KBM-7 (cell line): ENCODE measurements around the gene SCAF1.

Experiments
- DNase-seq: peaks from one replicate; pipeline ENCODE4 v3.0.0-alpha.2; 2015
- in situ Hi-C: fragments of 300-500 bp; cut with MboI; formaldehyde crosslinking; loops from 2 replicates; pipeline ENCODE4 v1.14.3; 2020; ENCODE audit warnings: low sequenced_read_pairs, low pct_unique_long_range_greater_than_20kb, mixed read lengths

The SCAF1 gene

GRCh38 chr19:49641688-49642491 lies at the start of gene SCAF1:
TSS of gene SCAF1 (plus strand) at chr19:49642209. CDS start at chr19:49645027, 2,818 bp downstream.
- in situ Hi-C loops = no loop called here
- DNase-seq = peak; percentile 100

- peak; percentile 16 for DNase-seq
- in situ Hi-C loops = no loop called here
Observed at GRCh38 chr19:49592486-49593232, 49.4 kb upstream of the SCAF1 start.

GRCh38 chr19:49593233-49594113 lies 48.5 kb upstream of the SCAF1 start:
- peak; percentile 91 for DNase-seq
- in situ Hi-C loops = no loop called here

GRCh38 chr19:49594157-49594992 lies 47.6 kb upstream of the SCAF1 start:
- DNase-seq = no peak
- in situ Hi-C loops = no loop called here

- in situ Hi-C loops = no loop called here
- DNase-seq = no peak
Observed at GRCh38 chr19:49594993-49595818, 46.8 kb upstream of the SCAF1 start.

GRCh38 chr19:49595819-49596404 lies 46.1 kb upstream of the SCAF1 start:
- in situ Hi-C loops = no loop called here
- no peak for DNase-seq

- in situ Hi-C loops = no loop called here
- no peak for DNase-seq
Observed at GRCh38 chr19:49596407-49596806, 45.6 kb upstream of the SCAF1 start.

- no peak for DNase-seq
- in situ Hi-C loops = no loop called here
Observed at GRCh38 chr19:49596954-49597702, 44.9 kb upstream of the SCAF1 start.

GRCh38 chr19:49597703-49597974 lies 44.4 kb upstream of the SCAF1 start:
- in situ Hi-C loops = no loop called here
- no peak for DNase-seq

- in situ Hi-C loops = no loop called here
- DNase-seq = no peak
Observed at GRCh38 chr19:49599378-49600295, 42.4 kb upstream of the SCAF1 start.

GRCh38 chr19:49601482-49602038 lies 40.4 kb upstream of the SCAF1 start:
- no peak for DNase-seq
- in situ Hi-C loops = no loop called here

- in situ Hi-C loops = no loop called here
- DNase-seq = no peak
Observed at GRCh38 chr19:49602806-49603205, 39.2 kb upstream of the SCAF1 start.

- in situ Hi-C loops = no loop called here
- no peak for DNase-seq
Observed at GRCh38 chr19:49605605-49606004, 36.4 kb upstream of the SCAF1 start.

GRCh38 chr19:49609499-49610092 lies 32.4 kb upstream of the SCAF1 start:
- no peak for DNase-seq
- in situ Hi-C loops = no loop called here

GRCh38 chr19:49613374-49613773 lies 28.6 kb upstream of the SCAF1 start:
- DNase-seq = no peak
- in situ Hi-C loops = no loop called here
